Muscle of arm (tissue), 12 donors: ENCODE data around the gene ERCC6L. TPM values are rescaled to one million over a fixed set of nuclear protein-coding genes. Genes with fewer than 3 reads are reported as not detected.
A peak's percentile ranks its signal among the peaks of the same experiment; 100 is the strongest.
"Not testable (repeated sequence)": the region's sequence is repeated elsewhere in the genome, so short reads cannot be mapped to it uniquely, and the experiment has no call there.

Experiments
- DNase-seq: peaks from one replicate; pipeline ENCODE4 v3.0.0-alpha.2; 2013
- polyA plus RNA-seq, 12 donors: library from polyadenylated mRNA; unstranded; fragments of 120-200 nt; gene quantifications; one replicate each; pipeline ENCODE4 v1.2.1, GENCODE V29; 2013; ENCODE audit not compliant: insufficient read length in 12 of 12

ERCC6L gene
- polyA plus RNA-seq, 12 donors: 1.2 to 3.5 (median 2.8) TPM; not detected in 2

DNA sequence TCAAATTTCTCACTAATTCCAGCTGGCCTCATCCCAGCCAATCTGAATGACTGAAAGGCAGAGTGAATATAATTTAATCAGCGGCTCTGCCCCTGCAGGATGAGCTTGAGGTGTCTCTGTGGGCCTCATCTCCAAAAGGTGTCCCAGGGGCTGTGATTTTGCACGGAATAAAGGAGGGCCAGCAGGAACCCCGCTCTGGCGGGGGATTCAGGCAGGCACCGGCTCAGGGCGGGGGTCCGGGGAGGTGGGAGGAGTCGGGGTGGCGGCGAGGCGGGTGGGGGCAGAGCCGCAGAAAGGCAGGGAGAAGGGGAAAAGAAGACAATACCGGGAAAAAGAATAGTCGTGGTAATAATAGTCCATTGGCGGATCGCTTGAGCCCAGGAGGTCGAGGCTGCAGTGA is 16.0 kb upstream of the ERCC6L start:
- no peak for DNase-seq

- DNase-seq: no peak
Measured at GRCh38 chrX:72253686-72254085, 14.9 kb upstream of the ERCC6L start.

- no peak for DNase-seq
Measured at GRCh38 chrX:72247206-72247942, 8.5 kb upstream of the ERCC6L start.

DNA sequence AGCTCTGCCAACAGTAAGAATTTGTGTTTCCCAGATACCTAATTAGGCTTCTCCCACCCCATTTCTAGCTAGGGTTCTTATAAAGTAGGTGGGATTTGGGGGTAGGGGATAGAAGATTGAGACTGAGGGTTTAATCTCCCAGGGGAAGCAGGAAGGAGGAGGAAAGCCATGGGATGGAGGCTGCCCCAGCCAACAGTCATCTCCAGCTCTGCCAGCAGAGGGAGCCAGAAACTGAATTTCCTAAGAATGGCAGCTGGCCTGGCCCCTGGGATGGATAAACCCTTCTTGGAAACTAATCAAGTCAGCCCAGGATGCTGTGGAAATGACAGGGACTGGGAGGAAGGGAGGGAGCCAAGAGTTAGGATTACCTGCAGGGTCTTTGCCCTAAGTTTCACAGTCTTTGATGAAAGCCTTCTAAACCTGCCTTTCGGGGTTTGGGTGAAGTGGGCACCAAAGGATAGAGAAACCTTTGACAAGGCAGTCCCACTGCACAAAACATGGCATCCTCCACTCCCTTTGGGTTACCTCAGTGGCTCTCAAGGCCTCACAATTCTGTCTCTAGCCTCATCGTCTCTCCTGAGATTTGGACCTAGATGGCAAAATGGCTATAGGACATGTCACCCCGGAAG is 6.7 kb upstream of the ERCC6L start:
- DNase-seq: no peak

DNA sequence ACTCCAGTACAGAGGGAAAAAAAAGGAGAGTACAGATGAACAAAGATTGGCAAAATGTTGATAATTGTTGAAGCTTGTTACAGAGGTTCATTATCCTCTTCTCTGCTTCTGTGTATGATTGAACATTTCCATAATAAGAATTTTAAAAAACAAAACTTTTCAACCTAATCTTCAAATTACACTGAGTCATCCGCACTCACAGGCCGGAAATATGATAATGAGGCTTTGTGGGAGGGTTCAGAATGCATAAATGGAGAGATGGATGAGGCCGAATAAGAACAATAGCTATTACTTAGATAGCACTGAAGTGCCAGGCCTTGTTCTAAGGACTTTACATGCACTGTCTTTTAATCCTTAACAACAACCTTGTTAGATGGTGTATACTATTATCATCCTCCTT is 4.6 kb upstream of the ERCC6L start:
- no peak for DNase-seq

- DNase-seq: no peak
Measured at GRCh38 chrX:72240976-72241375, 2.1 kb upstream of the ERCC6L start.

- no peak for DNase-seq
Measured at GRCh38 chrX:72238183-72238582, 644 bp downstream of the ERCC6L start.

DNA sequence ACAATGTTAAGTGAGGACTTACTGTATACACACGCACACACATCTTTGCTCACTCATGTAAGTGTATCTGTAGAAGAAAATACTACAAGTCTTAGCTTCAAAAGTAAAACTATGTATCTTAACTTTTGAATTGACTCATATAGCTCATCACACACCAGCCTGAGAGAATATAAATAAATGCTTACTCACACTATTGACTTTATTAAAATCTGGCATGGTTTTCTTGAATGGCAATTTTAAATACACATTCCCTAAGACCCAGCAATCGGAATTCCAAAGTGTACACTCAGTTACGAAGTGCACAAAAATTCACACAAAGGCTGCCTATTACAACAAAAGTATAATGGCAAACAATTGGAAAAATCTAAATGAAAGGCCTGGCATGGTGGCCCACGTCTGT is 2.0 kb downstream of the ERCC6L start:
- DNase-seq: no peak

DNA sequence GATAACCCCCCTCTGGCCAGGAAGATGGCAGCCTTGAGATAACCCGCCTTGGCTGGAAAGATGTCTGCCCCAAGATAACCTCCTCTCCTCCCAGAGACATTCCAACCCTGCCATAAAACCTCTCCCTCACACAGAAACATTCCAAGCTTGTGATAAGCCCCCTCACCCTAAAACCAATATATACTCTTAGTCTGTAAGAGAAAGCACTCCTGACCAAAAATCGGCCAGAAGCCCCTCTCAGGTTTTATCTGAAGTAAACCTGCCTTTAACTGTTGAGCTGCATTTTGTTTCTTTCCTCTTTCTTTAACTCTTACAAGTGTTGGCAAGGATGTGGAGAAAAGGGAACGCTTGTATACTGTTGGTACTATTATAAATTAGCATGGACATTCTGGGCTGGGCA is 8.5 kb downstream of the ERCC6L start:
- DNase-seq: no peak

DNA sequence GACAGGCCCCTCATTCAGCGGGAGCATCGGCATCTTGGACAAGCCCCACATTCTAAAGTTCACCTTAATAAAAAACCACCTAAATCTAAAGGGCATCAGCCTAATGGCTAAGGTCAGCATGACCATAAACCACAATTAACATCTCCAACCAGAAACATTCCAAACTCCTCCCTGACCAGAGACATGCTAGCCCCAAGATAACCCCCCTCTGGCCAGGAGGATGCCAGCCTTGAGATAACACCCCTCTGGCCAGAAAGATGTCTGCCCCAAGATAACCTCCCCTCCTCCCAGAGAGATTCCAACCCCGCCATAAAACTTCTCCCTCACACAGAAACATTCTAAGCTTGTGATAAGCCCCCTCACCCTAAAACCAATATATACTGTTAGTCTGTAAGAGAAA is 18.5 kb downstream of the ERCC6L start:
- not testable (repeated sequence) for DNase-seq

GRCh38 chrX:72216973-72217372 is 21.9 kb downstream of the ERCC6L start:
- no peak for DNase-seq

- peak; percentile 64 for DNase-seq
Measured at GRCh38 chrX:72208126-72208800, 30.6 kb downstream of the ERCC6L start.

DNA sequence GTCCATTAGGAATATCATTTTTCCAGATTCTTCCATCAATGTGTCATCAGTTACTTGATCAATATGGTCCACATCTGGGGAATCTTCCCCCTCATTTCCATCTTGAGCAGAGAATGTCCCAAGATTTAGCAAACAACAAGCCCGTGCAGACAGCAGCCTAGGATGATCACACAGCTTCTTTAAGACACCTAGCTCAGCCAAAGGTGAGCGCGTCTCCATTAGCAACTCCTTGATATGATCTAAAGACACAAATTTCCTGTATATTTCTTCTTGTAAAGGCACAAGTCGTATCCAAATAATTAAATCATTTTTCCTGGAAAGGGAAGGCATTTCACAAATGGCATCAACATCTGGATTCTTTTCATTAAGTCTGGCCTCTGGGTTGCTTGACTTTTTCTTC is 31.5 kb downstream of the ERCC6L start:
- peak; percentile 45 for DNase-seq

DNA sequence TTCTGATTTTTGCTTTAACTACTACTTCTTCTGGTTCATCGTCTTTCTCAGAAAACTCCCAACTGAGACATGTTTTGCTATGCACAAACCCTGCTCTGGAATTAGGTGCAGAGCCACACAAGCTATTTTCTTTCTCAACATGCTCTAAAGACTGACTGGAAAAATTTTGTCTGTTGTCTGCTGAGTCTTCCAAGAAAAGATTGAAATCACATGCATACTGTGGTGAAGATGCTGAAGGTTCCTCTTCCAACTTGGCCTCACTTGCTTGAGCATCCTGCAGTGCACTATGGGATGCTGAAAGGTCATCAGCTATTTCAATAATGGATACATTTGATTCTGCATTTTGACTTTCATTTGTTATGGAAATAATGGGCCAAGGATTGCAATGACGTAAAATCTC is 33.1 kb downstream of the ERCC6L start:
- no peak for DNase-seq

DNA sequence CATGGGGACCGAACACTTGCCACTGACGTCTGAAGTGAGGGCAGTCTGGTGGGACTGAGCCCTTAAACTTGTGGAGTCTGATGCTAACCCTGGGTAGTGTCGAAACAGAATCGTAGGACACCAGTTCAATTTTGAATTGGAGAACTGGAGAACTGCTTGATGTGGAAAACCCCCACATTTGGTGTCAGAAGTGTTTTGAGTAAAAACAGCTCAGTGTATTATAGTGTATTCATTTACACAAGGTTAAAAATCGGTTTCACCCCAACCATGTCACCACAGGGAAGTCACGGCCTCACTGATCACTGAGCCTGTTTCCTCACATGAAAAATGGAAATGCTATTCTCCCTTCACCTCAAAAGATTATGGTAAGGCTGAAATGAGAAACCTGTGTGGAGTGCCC is 35.4 kb downstream of the ERCC6L start:
- no peak for DNase-seq

GRCh38 chrX:72202792-72203401 is 35.9 kb downstream of the ERCC6L start:
- DNase-seq: no peak

- no peak for DNase-seq
Measured at GRCh38 chrX:72201836-72202536, 36.8 kb downstream of the ERCC6L start.

GRCh38 chrX:72182924-72183323 is 55.9 kb downstream of the ERCC6L start:
- DNase-seq: no peak

GRCh38 chrX:72181178-72182125 is 57.4 kb downstream of the ERCC6L start, which contains the start of gene PIN4:
Gene PIN4, plus strand, starts transcription at chrX:72181757. Its CDS starts 29 bp downstream, at chrX:72181786.
- DNase-seq: peak; percentile 95

- DNase-seq: no peak
Measured at GRCh38 chrX:72180539-72180938, 58.3 kb downstream of the ERCC6L start.

DNA sequence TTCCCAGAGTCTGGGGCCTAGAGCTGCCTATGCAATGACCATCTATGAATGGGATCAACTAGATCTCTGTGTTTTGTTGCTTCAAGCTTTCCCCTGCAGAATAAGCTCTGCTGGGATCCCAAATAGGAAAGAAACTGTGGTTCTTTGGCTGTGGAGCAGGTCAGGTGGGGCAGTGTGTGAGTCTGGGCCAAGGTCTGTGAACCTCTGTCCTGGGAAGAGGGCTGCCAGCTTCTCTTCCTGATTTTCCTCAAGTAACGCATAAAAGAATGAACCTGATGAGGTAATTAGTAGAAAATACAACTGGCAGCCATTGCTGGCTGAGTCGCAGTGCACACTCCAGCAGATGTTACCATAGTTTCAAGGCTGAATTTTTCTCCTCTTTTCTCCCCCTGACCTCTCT is 61.8 kb downstream of the ERCC6L start:
- DNase-seq: peak; percentile 4
